RPMI8226 (cell line): Measurements from ENCODE around the gene BAIAP3.

Experiments used
- DNase-seq: peaks from one replicate; pipeline ENCODE4 v3.0.0-alpha.2; 2015

The BAIAP3 gene

GRCh38 chr16:1299012-1299867 lies 34.2 kb upstream of the BAIAP3 start:
- no peak for DNase-seq

GRCh38 chr16:1299868-1300203 lies 33.6 kb upstream of the BAIAP3 start:
- DNase-seq = no peak

- DNase-seq = peak; percentile 84
Observed at GRCh38 chr16:1300664-1301476, 32.6 kb upstream of the BAIAP3 start.

- DNase-seq = no peak
Observed at GRCh38 chr16:1301562-1301961, 31.9 kb upstream of the BAIAP3 start.

- no peak for DNase-seq
Observed at GRCh38 chr16:1305823-1306222, 27.6 kb upstream of the BAIAP3 start.

GRCh38 chr16:1306334-1306733 lies 27.1 kb upstream of the BAIAP3 start:
- no peak for DNase-seq

- DNase-seq = peak; percentile 83
Observed at GRCh38 chr16:1308036-1308976, 25.1 kb upstream of the BAIAP3 start.

- peak; percentile 99 for DNase-seq
Observed at GRCh38 chr16:1308977-1309885, 24.2 kb upstream of the BAIAP3 start, which contains the start of gene UBE2I. UBE2I (plus strand) TSS chr16:1309636; CDS start chr16:1314031, 4,395 bp downstream.

GRCh38 chr16:1309888-1310831 lies 23.3 kb upstream of the BAIAP3 start:
- peak; percentile 64 for DNase-seq

GRCh38 chr16:1310832-1311200 lies 22.6 kb upstream of the BAIAP3 start:
- peak; percentile 54 for DNase-seq

GRCh38 chr16:1311212-1311737 lies 22.2 kb upstream of the BAIAP3 start:
- DNase-seq = no peak

- DNase-seq = no peak
Observed at GRCh38 chr16:1311738-1312466, 21.5 kb upstream of the BAIAP3 start.

- no peak for DNase-seq
Observed at GRCh38 chr16:1312467-1312816, 21.0 kb upstream of the BAIAP3 start.

GRCh38 chr16:1312903-1313302 lies 20.5 kb upstream of the BAIAP3 start:
- DNase-seq = no peak

- no peak for DNase-seq
Observed at GRCh38 chr16:1313721-1314369, 19.6 kb upstream of the BAIAP3 start.

- no peak for DNase-seq
Observed at GRCh38 chr16:1314399-1315068, 18.9 kb upstream of the BAIAP3 start.

- no peak for DNase-seq
Observed at GRCh38 chr16:1315081-1316032, 18.1 kb upstream of the BAIAP3 start.
